Stimulated activated CD4-positive, alpha-beta T cell treated with anti-CD3 and anti-CD28 coated beads, Interleukin-4, amount 100 ng/mL, for 4 hours (primary cell): Measurements from ENCODE around the gene ARHGAP4.
A peak's percentile ranks its signal among the peaks of the same experiment; 100 is the strongest.

Experiments used
- DNase-seq, 2 experiments: peaks; one replicate each; pipeline ENCODE4 v3.0.0-alpha.2; 2020

Gene ARHGAP4

GRCh38 chrX:153924149-153924861, 1.8 kb downstream of the ARHGAP4 start:
- DNase-seq = peak in 1 of 2 experiments; percentile 27

- no peak for DNase-seq
Measured at GRCh38 chrX:153922932-153923857, 2.9 kb downstream of the ARHGAP4 start.

DNA sequence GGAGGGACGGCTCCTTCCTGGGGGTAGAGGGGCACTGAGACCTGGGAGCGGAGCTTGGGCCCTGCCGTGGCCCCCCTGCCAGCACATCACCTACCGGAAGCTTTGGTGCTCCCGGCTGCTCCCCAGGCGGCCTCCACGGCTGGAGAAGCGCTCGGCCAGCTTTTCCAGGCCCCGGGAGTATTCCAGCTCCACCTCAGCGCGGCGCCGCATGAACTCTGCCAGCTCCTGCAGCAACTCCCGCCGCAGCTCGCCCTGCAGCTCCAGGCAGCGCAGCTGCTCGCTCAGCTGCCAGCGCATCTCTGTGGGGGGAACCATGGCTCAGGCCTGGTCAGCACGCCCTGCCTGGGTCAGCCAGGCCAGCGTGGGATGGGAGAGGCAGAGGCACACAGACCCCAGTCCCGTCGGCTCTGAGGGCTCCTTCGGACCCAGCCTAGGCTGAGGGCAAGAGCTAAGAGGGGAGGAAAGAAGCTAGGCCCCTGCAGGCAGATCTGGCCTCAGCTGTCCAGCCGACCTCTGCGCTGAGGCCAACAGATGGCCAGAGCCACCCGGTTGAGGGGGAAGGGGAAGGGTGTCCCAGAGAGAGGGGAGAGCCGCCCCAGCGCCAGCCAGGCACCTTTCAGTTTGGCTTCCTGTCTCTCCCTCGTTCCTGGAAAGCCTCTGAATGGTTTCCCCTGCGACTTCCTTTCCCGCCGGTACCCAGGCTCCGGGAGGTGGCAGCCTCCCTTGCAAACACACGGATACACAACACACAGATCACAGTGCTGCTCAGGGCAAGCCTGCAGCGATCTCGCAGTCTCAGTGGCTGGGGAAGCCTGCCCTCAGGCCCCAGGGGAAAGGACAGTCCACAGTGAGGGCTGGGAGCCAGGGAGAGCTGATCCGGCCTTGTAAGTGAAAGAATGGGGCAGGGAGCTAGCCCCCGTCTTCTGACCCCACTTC, 4.3 kb downstream of the ARHGAP4 start:
- DNase-seq = no peak

DNA sequence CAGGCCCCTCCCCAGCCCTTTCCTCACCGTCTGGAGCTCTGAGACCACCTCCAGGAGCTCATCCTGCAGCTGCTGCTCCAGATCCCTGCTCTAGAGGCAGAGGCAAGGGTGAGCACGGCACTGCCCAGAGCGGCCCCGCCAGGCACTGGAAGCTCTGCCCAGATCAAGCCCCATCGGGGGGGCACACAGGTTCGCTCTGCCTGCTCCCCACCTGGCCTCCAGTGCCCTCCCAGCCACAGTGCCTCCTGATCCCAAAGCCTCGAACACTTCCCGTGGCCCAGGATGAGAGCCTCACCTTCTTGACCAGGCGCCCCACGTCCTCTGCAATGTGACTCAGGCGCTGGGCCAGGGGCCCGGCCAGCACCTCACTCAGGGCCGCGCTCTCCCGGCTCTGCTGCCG, 5.0 kb downstream of the ARHGAP4 start:
- no peak for DNase-seq

GRCh38 chrX:153920546-153920945, 5.5 kb downstream of the ARHGAP4 start:
- DNase-seq = no peak

DNA sequence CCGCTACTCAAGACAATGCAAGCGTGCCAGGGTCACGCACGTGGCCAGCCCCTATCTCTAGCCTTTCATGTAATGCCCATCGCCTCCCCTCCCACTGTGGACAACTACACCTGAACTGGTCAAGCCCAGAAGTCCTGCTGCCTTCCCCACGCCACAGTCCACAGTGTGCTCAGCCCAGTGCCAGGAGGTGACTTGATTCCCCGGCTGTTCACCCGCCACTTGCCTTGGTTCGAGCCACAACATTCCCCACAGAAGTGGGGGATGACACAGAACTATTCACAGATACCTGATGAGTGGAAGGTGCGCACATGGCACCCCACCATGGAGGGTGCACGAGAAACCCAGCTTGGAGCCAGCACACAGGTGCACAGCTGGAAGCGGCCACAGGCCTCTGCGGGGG, 6.8 kb downstream of the ARHGAP4 start:
- DNase-seq = no peak

GRCh38 chrX:153917869-153918268, 8.2 kb downstream of the ARHGAP4 start:
- DNase-seq = no peak

DNA sequence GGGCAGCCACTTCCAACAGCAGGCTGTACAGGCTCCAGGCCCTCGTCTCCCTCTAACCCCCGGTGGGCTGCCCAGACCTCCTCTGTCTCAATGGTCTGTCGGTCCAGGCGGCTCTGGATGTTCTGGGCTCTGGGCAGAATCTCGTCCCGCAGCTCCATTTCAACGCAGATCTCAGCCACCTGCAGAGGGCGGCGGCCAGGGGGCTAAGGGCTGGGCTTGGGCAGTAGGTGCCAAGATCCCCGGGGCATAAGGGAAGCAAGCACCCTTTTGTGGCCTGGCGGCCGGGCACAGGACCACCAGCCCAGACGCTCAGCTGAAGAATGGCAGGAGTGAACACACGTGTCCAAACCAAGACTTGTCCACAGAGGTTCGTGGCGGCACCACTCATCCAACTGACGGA, 12.4 kb downstream of the ARHGAP4 start:
- DNase-seq = no peak

DNA sequence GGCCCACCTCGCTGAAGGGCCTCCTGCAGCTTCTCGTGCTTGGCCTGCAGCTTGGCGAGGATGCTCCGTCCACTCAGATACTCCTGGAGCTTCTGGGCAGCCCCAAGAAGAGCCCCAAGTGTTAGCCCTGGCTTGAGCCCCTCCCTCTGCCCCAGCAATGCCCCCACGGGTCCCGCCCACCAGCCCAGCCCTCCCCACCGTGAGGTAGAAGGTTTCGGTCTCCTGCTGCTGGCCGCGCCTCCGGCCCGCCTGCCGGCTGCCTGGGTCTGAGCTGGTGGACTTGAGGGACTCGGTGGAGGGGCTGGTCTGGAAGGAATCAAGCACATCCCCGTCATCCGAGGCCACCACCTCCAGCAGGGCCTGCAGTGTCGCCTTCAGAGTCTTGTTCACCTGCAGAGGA, 12.9 kb downstream of the ARHGAP4 start:
- no peak for DNase-seq

DNA sequence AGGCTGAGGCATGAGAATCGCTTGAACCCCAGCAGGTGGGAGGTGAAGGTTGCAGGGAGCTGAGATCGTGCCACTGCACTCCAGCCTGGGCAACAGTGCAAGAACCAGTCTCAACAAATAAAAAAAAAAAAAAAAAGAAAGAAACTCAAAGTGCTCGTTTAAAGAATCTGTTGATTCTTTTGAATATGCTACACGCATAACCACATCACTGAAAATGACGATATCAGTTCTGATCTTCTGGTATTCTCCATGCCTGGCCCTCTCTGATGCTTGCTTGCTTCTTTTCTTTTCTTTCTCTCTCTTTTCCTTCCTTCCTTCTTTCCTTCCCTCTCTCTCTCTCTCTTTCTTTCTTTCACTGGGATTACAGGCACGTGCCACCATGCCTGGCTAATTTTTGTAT, 14.3 kb downstream of the ARHGAP4 start:
- DNase-seq = no peak

DNA sequence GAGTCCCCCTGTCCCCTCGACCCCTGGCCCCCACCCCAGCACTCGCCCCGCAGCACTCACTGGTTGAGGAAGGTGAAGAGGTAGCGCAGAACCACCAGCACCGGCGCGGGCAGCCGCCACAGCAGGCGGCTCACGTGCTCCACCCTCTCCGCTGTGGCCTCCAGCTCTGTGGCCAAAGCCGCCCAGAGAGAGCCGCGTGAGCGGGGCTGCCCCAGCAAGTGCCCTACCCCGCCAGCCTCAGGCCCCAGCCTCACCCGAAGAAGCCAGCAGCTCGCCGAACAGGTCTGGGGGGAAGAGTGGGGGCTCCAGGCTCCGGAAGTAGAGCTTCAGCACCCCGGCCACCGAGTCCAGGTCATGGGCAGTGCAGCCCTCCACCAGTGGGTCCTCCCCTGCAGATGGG, 15.6 kb downstream of the ARHGAP4 start:
- no peak for DNase-seq

DNA sequence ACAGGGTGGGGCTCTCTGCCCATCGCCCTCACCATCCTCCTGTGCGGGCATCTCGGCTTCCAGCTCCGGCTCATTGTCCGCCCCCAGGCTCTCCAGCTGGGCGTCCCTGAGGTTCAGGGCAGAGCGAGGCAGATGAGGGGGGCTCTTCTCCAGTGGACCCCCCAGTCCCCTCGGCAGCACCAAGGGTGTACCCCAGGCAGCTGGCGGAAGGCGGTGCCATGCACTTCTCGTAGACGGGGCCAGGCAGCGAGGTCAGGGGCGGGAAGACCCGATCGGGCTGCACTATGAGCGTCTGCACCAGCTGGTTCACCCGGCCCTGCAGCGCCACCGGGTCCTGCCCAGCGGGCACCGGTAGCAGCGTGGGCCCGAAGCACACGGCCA, 16.1 kb downstream of the ARHGAP4 start:
- DNase-seq = no peak

DNA sequence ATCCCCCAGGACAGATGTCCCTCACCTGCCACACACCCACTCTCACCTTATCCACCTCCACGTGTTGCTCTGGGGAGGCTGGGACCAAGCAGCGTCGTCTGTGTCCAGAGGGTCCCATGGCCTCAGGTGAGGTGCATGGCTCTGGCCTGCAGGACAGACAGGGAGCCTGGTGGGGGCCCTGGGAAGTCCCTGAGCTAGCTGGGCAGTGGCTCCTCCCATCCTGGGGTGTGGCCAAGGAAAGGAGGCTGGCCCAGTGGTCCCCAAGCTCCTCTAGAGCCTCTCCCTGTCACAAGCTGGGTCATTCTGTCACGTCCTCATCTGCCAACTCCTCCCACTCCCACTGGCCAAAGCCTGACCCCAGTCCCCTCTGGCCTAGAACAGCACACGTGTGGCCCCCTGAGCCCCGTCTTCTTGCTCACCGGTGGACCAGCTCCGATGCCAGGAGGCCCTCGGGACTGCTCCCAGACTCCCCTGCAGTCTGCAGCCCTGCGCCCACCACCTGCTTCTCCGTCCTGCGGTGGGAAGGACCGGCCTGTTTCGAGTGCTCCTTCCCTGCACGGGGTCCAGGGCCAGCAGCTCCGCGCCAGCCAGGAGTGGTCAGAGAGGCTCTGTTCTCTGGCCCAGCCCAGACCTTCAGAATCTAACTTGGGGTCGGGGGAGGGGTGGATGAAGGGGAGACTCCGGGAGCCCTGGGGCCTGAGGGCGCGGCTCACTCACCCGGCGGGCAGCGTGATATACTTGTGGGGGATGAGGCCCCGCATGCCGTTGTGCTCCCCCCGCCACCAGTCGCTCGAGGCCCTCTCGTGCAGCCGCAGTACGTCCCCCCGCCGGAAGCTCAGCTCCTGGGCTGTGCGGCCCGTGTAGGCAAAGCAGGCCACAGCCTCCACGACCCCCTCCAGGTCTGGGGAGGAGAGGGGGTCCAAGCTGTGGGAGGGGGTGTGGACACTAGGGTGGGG, 16.8 kb downstream of the ARHGAP4 start:
- DNase-seq = no peak

DNA sequence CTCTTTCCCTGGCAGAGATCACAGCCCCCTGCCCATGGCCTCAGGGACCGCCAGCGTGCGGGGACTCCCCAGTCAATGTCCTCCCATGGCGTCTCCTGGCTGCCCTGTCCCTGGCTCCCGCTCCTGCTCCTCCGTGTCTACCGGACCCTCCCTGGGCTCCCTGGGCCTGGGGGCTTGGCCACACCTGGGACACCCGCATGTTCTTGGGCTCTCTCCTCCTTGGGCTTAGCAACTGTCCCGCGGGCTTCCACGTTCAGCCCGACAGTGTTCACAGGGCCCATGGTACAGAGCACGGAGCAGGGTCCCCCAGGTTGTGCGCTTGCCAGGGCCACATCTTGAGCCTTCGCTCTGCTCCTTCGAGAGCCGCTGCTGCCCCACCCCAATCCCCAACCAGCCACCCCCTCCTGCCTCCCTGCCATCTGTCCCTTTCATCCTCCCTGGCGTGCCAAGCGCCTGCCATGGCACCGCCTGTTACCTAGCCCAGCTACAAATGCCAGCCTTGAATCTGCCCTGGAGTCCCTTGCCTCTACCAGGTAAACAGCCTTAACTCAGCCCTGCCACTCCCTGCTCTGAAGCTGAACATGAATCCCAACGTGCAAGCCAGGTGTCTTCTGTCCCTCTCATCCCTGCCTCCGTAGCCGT, 17.7 kb downstream of the ARHGAP4 start:
- DNase-seq = no peak

GRCh38 chrX:153907456-153907855, 18.6 kb downstream of the ARHGAP4 start:
- no peak for DNase-seq

- DNase-seq = no peak
Measured at GRCh38 chrX:153906126-153906917, 19.7 kb downstream of the ARHGAP4 start.

DNA sequence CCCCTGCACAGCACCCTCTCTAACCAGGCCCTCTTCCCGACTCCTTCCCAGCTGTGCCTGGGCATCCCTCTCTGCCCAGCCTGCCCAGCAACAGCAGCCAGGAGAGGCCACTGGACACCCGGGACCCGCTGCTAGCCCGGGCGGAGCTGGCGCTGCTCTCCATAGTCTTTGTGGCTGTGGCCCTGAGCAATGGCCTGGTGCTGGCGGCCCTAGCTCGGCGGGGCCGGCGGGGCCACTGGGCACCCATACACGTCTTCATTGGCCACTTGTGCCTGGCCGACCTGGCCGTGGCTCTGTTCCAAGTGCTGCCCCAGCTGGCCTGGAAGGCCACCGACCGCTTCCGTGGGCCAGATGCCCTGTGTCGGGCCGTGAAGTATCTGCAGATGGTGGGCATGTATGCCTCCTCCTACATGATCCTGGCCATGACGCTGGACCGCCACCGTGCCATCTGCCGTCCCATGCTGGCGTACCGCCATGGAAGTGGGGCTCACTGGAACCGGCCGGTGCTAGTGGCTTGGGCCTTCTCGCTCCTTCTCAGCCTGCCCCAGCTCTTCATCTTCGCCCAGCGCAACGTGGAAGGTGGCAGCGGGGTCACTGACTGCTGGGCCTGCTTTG, 20.5 kb downstream of the ARHGAP4 start:
- no peak for DNase-seq

GRCh38 chrX:153903991-153904957, 21.8 kb downstream of the ARHGAP4 start, which contains the start of gene AVPR2:
TSS of gene AVPR2 (plus strand) at chrX:153904673. CDS start at chrX:153905146, 473 bp downstream.
- no peak for DNase-seq
